HepG2 (cell line): ENCODE data around the gene OLFM1. TPM values are rescaled to one million over a fixed set of nuclear protein-coding genes. Genes with fewer than 3 reads are reported as not detected.

Source experiments
- AHR ChIP-seq: IDR thresholded peaks from 2 replicates; pipeline ENCODE4 v1.6.1; 2018; ENCODE audit warnings: missing genetic modification reagents, missing compliant biosample characterization
- ARID4A ChIP-seq: sonication (generic); formaldehyde crosslinking; IDR thresholded peaks from 2 replicates; pipeline ENCODE4 v1.5.0; 2020; ENCODE audit warnings: mild to moderate bottlenecking, missing genetic modification reagents, borderline replicate concordance
- CHD4 ChIP-seq: fragments of 200-600 bp; sonication (generic); IDR thresholded peaks from 2 replicates; pipeline ENCODE4 v1.7.0; 2017; ENCODE audit warnings: mild to moderate bottlenecking, low read length, borderline replicate concordance
- DMAP1 ChIP-seq: IDR thresholded peaks from 2 replicates; pipeline ENCODE4 v1.6.1; 2016
- FOXC1 ChIP-seq: sonication (generic); formaldehyde crosslinking; IDR thresholded peaks from 2 replicates; pipeline ENCODE4 v1.8.0; 2022; ENCODE audit warnings: mild to moderate bottlenecking, missing genetic modification reagents, borderline replicate concordance
- HDAC2 ChIP-seq: sonication (generic); formaldehyde crosslinking; IDR thresholded peaks from 2 replicates; pipeline ENCODE4 v1.4.0; 2020; ENCODE audit warnings: missing genetic modification reagents
- HMG20B ChIP-seq: conservative IDR thresholded peaks from 2 replicates; pipeline ENCODE4 v1.6.1; 2016; ENCODE audit warnings: missing genetic modification reagents, missing compliant biosample characterization
- HMGA1 ChIP-seq: sonication (generic); formaldehyde crosslinking; conservative IDR thresholded peaks from 2 replicates; pipeline ENCODE4 v1.4.0; 2020; ENCODE audit warnings: missing genetic modification reagents
- HNRNPL ChIP-seq: fragments of 200-400 bp; formaldehyde crosslinking; IDR thresholded peaks from 2 replicates; pipeline ENCODE4 v1.6.1; 2017; ENCODE audit warnings: mild to moderate bottlenecking, low read depth, low read length
- ISX ChIP-seq: sonication (generic); formaldehyde crosslinking; conservative IDR thresholded peaks from 2 replicates; pipeline ENCODE4 v1.5.0; 2020; ENCODE audit warnings: missing genetic modification reagents
- NCOA1 ChIP-seq: sonication (generic); formaldehyde crosslinking; IDR thresholded peaks from 2 replicates; pipeline ENCODE4 v1.9.0; 2021; ENCODE audit warnings: missing genetic modification reagents
- TARDBP ChIP-seq: sonication (generic); formaldehyde crosslinking; IDR thresholded peaks from 2 replicates; pipeline ENCODE4 v1.8.0; 2022; ENCODE audit warnings: mild to moderate bottlenecking, missing genetic modification reagents
- TERF1 ChIP-seq: sonication (generic); formaldehyde crosslinking; IDR thresholded peaks from 2 replicates; pipeline ENCODE4 v1.8.0; 2022; ENCODE audit warnings: mild to moderate bottlenecking, missing genetic modification reagents, moderate library complexity
- ZNF121 ChIP-seq: sonication (generic); formaldehyde crosslinking; IDR thresholded peaks from 2 replicates; pipeline ENCODE4 v1.5.0; 2020; ENCODE audit warnings: mild to moderate bottlenecking, missing genetic modification reagents
- ZNF138 ChIP-seq: sonication (generic); formaldehyde crosslinking; IDR thresholded peaks from 2 replicates; pipeline ENCODE4 v1.5.0; 2020; ENCODE audit warnings: mild to moderate bottlenecking, low read depth, missing genetic modification reagents
- ZNF235 ChIP-seq: sonication (generic); formaldehyde crosslinking; IDR thresholded peaks from 2 replicates; pipeline ENCODE4 v1.8.1; 2023; ENCODE audit warnings: mild to moderate bottlenecking, missing genetic modification reagents, borderline replicate concordance
- ZNF773 ChIP-seq: sonication (generic); formaldehyde crosslinking; IDR thresholded peaks from 2 replicates; pipeline ENCODE4 v1.4.0; 2020; ENCODE audit warnings: missing genetic modification reagents, borderline replicate concordance
- ZNF816 ChIP-seq: sonication (generic); formaldehyde crosslinking; IDR thresholded peaks from 2 replicates; pipeline ENCODE4 v1.8.0; 2022; ENCODE audit warnings: missing genetic modification reagents, mild to moderate bottlenecking, borderline replicate concordance
- ZSCAN21 ChIP-seq: sonication (generic); formaldehyde crosslinking; IDR thresholded peaks from 2 replicates; pipeline ENCODE4 v1.8.0; 2022; ENCODE audit warnings: mild to moderate bottlenecking, missing genetic modification reagents, moderate library complexity, borderline replicate concordance
- polyA plus RNA-seq, 8 experiments: library from polyadenylated mRNA; depleted of rRNA in 3 of 8; stranded (reverse) in 7 of 8; unstranded in 1 of 8; fragments of >200 nt; fragmentation: Illumina TruSeq in 4 of 8; extraction: Trizol in 4 of 8; gene quantifications; 2 replicates each; pipeline versions ENCODE4 v1.2.1 to v1.2.3, GENCODE V29; 2011 to 2016; ENCODE audit warnings: low read depth in 4 of 8, missing spikeins in 1 of 8, mixed read lengths in 1 of 8; ENCODE audit not compliant: insufficient read depth in 1 of 8
- total RNA-seq, 5 experiments: library from RNA; depleted of rRNA; stranded (reverse); fragments of >200 nt; fragmentation: Illumina TruSeq; extraction: Trizol; gene quantifications; 2 replicates each; pipeline ENCODE4 v1.2.3, GENCODE V29; 2016; ENCODE audit warnings: low read depth in 1 of 5
- TF ChIP-seq, protein P1 (sequence below): sonication (generic); formaldehyde crosslinking; IDR thresholded peaks from 2 replicates; pipeline ENCODE4 v1.5.0; 2020; ENCODE audit warnings: mild to moderate bottlenecking, missing genetic modification reagents, borderline replicate concordance
- TF ChIP-seq, protein P2 (sequence below): sonication (generic); formaldehyde crosslinking; IDR thresholded peaks from 2 replicates; pipeline ENCODE4 v1.4.0; 2020; ENCODE audit warnings: missing genetic modification reagents

The OLFM1 gene
- total and polyA plus RNA-seq, 2 of the 13 experiments (the other 11 are each of a cell fraction or from before 2014, with no cell fraction given) = not detected

GRCh38 chr9:135085830-135086546 is 1.5 kb upstream of the OLFM1 start (continued):
- TF ChIP-seq ZNF121 (CRISPR knock-in tag) = no peak
- TF ChIP-seq AHR = no peak
- no peak for TF ChIP-seq ISX (CRISPR knock-in tag)
- TF ChIP-seq TERF1 (CRISPR knock-in tag) = no peak
- no peak for TF ChIP-seq HNRNPL
- TF ChIP-seq, protein P1, sequence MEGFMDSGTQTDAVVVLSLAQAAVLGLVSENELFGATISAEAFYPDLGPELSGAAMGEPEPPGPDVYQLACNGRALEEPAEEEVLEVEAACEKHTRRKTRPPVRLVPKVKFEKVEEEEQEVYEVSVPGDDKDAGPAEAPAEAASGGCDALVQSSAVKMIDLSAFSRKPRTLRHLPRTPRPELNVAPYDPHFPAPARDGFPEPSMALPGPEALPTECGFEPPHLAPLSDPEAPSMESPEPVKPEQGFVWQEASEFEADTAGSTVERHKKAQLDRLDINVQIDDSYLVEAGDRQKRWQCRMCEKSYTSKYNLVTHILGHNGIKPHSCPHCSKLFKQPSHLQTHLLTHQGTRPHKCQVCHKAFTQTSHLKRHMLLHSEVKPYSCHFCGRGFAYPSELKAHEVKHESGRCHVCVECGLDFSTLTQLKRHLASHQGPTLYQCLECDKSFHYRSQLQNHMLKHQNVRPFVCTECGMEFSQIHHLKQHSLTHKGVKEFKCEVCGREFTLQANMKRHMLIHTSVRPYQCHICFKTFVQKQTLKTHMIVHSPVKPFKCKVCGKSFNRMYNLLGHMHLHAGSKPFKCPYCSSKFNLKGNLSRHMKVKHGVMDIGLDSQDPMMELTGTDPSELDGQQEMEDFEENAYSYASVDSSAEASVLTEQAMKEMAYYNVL (CRISPR knock-in tag) = peak; percentile 55; the same call in 1 of the 2 replicates
- TF ChIP-seq HDAC2 = peak; percentile 79
- peak; percentile 59; the same call in 1 of the 2 replicates for TF ChIP-seq ZSCAN21
- TF ChIP-seq ZNF816 = no peak
- no peak for TF ChIP-seq ZNF773 (CRISPR knock-in tag)
- no peak for TF ChIP-seq NCOA1 (CRISPR knock-in tag)
- no peak for TF ChIP-seq CHD4
- TF ChIP-seq, protein P2, sequence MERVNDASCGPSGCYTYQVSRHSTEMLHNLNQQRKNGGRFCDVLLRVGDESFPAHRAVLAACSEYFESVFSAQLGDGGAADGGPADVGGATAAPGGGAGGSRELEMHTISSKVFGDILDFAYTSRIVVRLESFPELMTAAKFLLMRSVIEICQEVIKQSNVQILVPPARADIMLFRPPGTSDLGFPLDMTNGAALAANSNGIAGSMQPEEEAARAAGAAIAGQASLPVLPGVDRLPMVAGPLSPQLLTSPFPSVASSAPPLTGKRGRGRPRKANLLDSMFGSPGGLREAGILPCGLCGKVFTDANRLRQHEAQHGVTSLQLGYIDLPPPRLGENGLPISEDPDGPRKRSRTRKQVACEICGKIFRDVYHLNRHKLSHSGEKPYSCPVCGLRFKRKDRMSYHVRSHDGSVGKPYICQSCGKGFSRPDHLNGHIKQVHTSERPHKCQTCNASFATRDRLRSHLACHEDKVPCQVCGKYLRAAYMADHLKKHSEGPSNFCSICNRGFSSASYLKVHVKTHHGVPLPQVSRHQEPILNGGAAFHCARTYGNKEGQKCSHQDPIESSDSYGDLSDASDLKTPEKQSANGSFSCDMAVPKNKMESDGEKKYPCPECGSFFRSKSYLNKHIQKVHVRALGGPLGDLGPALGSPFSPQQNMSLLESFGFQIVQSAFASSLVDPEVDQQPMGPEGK (CRISPR knock-in tag) = peak; percentile 81
- TF ChIP-seq HMGA1 = no peak
- no peak for TF ChIP-seq FOXC1 (CRISPR knock-in tag)
- peak; percentile 40; the same call in 1 of the 2 replicates for TF ChIP-seq ARID4A (CRISPR knock-in tag)
- TF ChIP-seq DMAP1 (CRISPR knock-in tag) = peak; percentile 44; the same call in 1 of the 2 replicates
- no peak for TF ChIP-seq ZNF138 (CRISPR knock-in tag)
- 0 out of 2 replicates have a peak, but pooled peaks have one; percentile 49 for TF ChIP-seq HMG20B (CRISPR knock-in tag)
- peak; percentile 75 for TF ChIP-seq TARDBP (CRISPR knock-in tag)
- TF ChIP-seq ZNF235 = no peak
